Measurements from ENCODE around the gene MPC1L.

The MPC1L gene

GRCh38 chrX:40647307-40648197 lies 24.3 kb downstream of the MPC1L start, which contains the start of gene CXorf38:
TSS of gene CXorf38 (minus strand) at chrX:40647561. CDS start at chrX:40647520, 41 bp downstream.
- no peak for TF ChIP-seq POLR2AphosphoS5 (IDR thresholded peaks at IDR 0.05; ENCODE audit: low read depth, low read length)
- TF ChIP-seq TAF1 (IDR thresholded peaks at IDR 0.05; ENCODE audit: borderline replicate concordance, insufficient read depth, low read length) = no peak
- no peak for TF ChIP-seq REST (IDR thresholded peaks at IDR 0.05; ENCODE audit: insufficient read depth in 1 of 2, low read depth in 2 of 2, low read length in 2 of 2)
- TF ChIP-seq FOXP2 (optimal IDR thresholded peaks at IDR 0.05; ENCODE audit: borderline replicate concordance, extremely low read depth, extremely low read length, insufficient read depth) = peak; percentile 28

- TF ChIP-seq FOXP2 (optimal IDR thresholded peaks at IDR 0.05; ENCODE audit: borderline replicate concordance, extremely low read depth, extremely low read length, insufficient read depth) = no peak
Observed at GRCh38 chrX:40651620-40652223, 28.5 kb downstream of the MPC1L start.

GRCh38 chrX:40652664-40653063 lies 29.4 kb downstream of the MPC1L start:
- TF ChIP-seq TAF1 (IDR thresholded peaks at IDR 0.05; ENCODE audit: borderline replicate concordance, insufficient read depth, low read length) (no peak), FOXP2 (optimal IDR thresholded peaks at IDR 0.05; ENCODE audit: borderline replicate concordance, extremely low read depth, extremely low read length, insufficient read depth) (no peak), REST (IDR thresholded peaks at IDR 0.05; ENCODE audit: insufficient read depth in 1 of 2, low read depth in 2 of 2, low read length in 2 of 2) (no peak), SIN3A (IDR thresholded peaks at IDR 0.05; ENCODE audit: borderline replicate concordance, insufficient read depth, low read length) (no peak), POLR2AphosphoS5 (IDR thresholded peaks at IDR 0.05; ENCODE audit: low read depth, low read length) (no peak)

- no peak for TF ChIP-seq TAF1 (IDR thresholded peaks at IDR 0.05; ENCODE audit: borderline replicate concordance, insufficient read depth, low read length)
Observed at GRCh38 chrX:40653535-40653934, 30.3 kb downstream of the MPC1L start.

GRCh38 chrX:40660381-40660780 lies 37.2 kb downstream of the MPC1L start:
- TF ChIP-seq REST (IDR thresholded peaks at IDR 0.05; ENCODE audit: insufficient read depth in 1 of 2, low read depth in 2 of 2, low read length in 2 of 2) (no peak), FOXP2 (optimal IDR thresholded peaks at IDR 0.05; ENCODE audit: borderline replicate concordance, extremely low read depth, extremely low read length, insufficient read depth) (no peak), POLR2AphosphoS5 (IDR thresholded peaks at IDR 0.05; ENCODE audit: low read depth, low read length) (no peak), SIN3A (IDR thresholded peaks at IDR 0.05; ENCODE audit: borderline replicate concordance, insufficient read depth, low read length) (no peak), TAF1 (IDR thresholded peaks at IDR 0.05; ENCODE audit: borderline replicate concordance, insufficient read depth, low read length) (no peak)

GRCh38 chrX:40661489-40661888 lies 38.3 kb downstream of the MPC1L start:
- no peak for TF ChIP-seq REST (IDR thresholded peaks at IDR 0.05; ENCODE audit: insufficient read depth in 1 of 2, low read depth in 2 of 2, low read length in 2 of 2)
- no peak for TF ChIP-seq FOXP2 (optimal IDR thresholded peaks at IDR 0.05; ENCODE audit: borderline replicate concordance, extremely low read depth, extremely low read length, insufficient read depth)
- TF ChIP-seq SIN3A (IDR thresholded peaks at IDR 0.05; ENCODE audit: borderline replicate concordance, insufficient read depth, low read length) = no peak
- no peak for TF ChIP-seq POLR2AphosphoS5 (IDR thresholded peaks at IDR 0.05; ENCODE audit: low read depth, low read length)
- no peak for TF ChIP-seq TAF1 (IDR thresholded peaks at IDR 0.05; ENCODE audit: borderline replicate concordance, insufficient read depth, low read length)
